Osteoblast (primary cell): ENCODE data around the gene ZDHHC20. TPM values are rescaled to one million over a fixed set of nuclear protein-coding genes. Genes with fewer than 3 reads are reported as not detected.
"Not testable (repeated sequence)": the region's sequence is repeated elsewhere in the genome, so short reads cannot be mapped to it uniquely, and the experiment has no call there.

Source experiments
- DNase-seq: peaks from one replicate; pipeline ENCODE4 v3.0.0; 2011; ENCODE audit warnings: low spot score, mixed read lengths; ENCODE audit not compliant: insufficient read length; ENCODE audit errors: missing footprints
- H2AFZ ChIP-seq: 2 replicates; pipeline ENCODE4 v1.6.0; 2011; ENCODE audit warnings: mild to moderate bottlenecking, low read length
- H3K27ac ChIP-seq: 2 replicates; pipeline ENCODE4 v1.5.1; 2011; ENCODE audit warnings: mild to moderate bottlenecking, low read depth, low read length, moderate library complexity
- H3K27me3 ChIP-seq: 2 replicates; pipeline ENCODE4 v1.6.0; 2012; ENCODE audit warnings: mild to moderate bottlenecking, control low read depth, inconsistent platforms, low read length, moderate library complexity; ENCODE audit not compliant: insufficient read depth
- H3K36me3 ChIP-seq: 2 replicates; pipeline ENCODE4 v1.5.1; 2011; ENCODE audit warnings: mild to moderate bottlenecking, low read length, control low read depth, moderate library complexity; ENCODE audit not compliant: insufficient read depth
- H3K4me1 ChIP-seq: 2 replicates; pipeline ENCODE4 v1.5.1; 2011; ENCODE audit warnings: mild to moderate bottlenecking, low read length, control low read depth, moderate library complexity; ENCODE audit not compliant: insufficient read depth
- H3K4me2 ChIP-seq: 2 replicates; pipeline ENCODE4 v1.6.0; 2011; ENCODE audit warnings: mild to moderate bottlenecking, low read length; ENCODE audit not compliant: insufficient read depth
- H3K4me3 ChIP-seq: fragments of 200-600 bp; sonication (generic); 3 replicates; pipeline ENCODE4 v1.5.1; 2012; ENCODE audit warnings: mild to moderate bottlenecking, low read length, inconsistent platforms; ENCODE audit not compliant: insufficient read depth
- H3K79me2 ChIP-seq: 2 replicates; pipeline ENCODE4 v1.6.0; 2012; ENCODE audit warnings: mild to moderate bottlenecking, low read length, control low read depth, inconsistent platforms; ENCODE audit not compliant: insufficient read depth
- H3K9me3 ChIP-seq: 2 replicates; pipeline ENCODE4 v1.5.1; 2011; ENCODE audit warnings: low read depth, low read length, control low read depth
- H4K20me1 ChIP-seq: 2 replicates; pipeline ENCODE4 v1.6.0; 2012; ENCODE audit warnings: mild to moderate bottlenecking, low read length, control low read depth; ENCODE audit not compliant: insufficient read depth
- total RNA-seq: library from RNA; depleted of rRNA; stranded (reverse); fragments of >200 nt; gene quantifications from 2 replicates; pipeline ENCODE4 v1.2.3, GENCODE V29; 2012
- TF ChIP-seq, protein P1 (sequence below): IDR thresholded peaks from 2 replicates; pipeline ENCODE4 v1.5.1; 2011; ENCODE audit warnings: mild to moderate bottlenecking, low read depth, low read length, moderate library complexity; ENCODE audit errors: extremely low read depth

ZDHHC20 gene
- total RNA-seq, 1 donor: 110 TPM

DNA sequence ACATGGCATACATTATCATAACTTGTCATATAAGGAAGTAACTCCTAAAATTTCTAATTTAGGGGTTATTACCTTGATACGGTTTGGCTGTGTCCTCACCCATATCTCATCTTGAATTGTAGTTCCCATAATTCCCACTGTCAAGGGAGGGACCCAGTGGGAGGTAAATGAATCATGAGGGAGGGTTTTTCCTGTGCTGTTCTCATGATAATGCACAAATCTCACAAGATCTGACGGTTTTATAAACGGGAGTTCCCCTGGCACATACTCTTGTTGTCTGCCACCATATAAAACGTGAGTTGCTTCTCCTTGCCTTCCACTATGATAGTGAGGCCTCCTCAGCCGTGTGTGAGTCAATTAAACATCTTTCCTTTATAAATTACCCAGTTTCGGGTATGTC lies 76.0 kb downstream of the ZDHHC20 start:
- no peak for DNase-seq
- no peaks in the 10 kb centered on the region for H3K4me1 ChIP-seq
- H3K9me3 ChIP-seq: no peaks in the 10 kb centered on the region
- peaks cover 35% of the 10 kb centered on the region for H3K36me3 ChIP-seq
- no peak overlapping the region for H3K27ac ChIP-seq
- no peaks in the 10 kb centered on the region for H3K27me3 ChIP-seq
- no peak overlapping the region for H2AFZ ChIP-seq
- TF ChIP-seq, protein P1, sequence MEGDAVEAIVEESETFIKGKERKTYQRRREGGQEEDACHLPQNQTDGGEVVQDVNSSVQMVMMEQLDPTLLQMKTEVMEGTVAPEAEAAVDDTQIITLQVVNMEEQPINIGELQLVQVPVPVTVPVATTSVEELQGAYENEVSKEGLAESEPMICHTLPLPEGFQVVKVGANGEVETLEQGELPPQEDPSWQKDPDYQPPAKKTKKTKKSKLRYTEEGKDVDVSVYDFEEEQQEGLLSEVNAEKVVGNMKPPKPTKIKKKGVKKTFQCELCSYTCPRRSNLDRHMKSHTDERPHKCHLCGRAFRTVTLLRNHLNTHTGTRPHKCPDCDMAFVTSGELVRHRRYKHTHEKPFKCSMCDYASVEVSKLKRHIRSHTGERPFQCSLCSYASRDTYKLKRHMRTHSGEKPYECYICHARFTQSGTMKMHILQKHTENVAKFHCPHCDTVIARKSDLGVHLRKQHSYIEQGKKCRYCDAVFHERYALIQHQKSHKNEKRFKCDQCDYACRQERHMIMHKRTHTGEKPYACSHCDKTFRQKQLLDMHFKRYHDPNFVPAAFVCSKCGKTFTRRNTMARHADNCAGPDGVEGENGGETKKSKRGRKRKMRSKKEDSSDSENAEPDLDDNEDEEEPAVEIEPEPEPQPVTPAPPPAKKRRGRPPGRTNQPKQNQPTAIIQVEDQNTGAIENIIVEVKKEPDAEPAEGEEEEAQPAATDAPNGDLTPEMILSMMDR: no peak
- H4K20me1 ChIP-seq: no peaks in the 10 kb centered on the region
- no peak overlapping the region for H3K4me2 ChIP-seq
- no peak overlapping the region for H3K4me3 ChIP-seq
- no peaks in the 10 kb centered on the region for H3K79me2 ChIP-seq

- not testable (repeated sequence) for H3K4me1 ChIP-seq, DNase-seq
Measured at GRCh38 chr13:21376998-21377985, 81.8 kb downstream of the ZDHHC20 start.

GRCh38 chr13:21372530-21372929 lies 86.6 kb downstream of the ZDHHC20 start:
- Histone ChIP-seq H2AFZ (no peak overlapping the region), H3K27me3 (no peaks in the 10 kb centered on the region), H3K36me3 (no peaks in the 10 kb centered on the region), H3K79me2 (no peaks in the 10 kb centered on the region), H3K4me2 (no peak overlapping the region), H3K27ac (no peak overlapping the region), H4K20me1 (no peaks in the 10 kb centered on the region), H3K4me1 (no peaks in the 10 kb centered on the region), H3K4me3 (no peak overlapping the region), H3K9me3 (no peaks in the 10 kb centered on the region)
- no peak for DNase-seq
- TF ChIP-seq, protein P1: no peak

More at GRCh38 chr13:21376998-21377985, 81.8 kb downstream of the ZDHHC20 start:
- not testable (repeated sequence) for H3K4me2 ChIP-seq, H4K20me1 ChIP-seq, H3K4me3 ChIP-seq, H3K27ac ChIP-seq, H3K27me3 ChIP-seq, H2AFZ ChIP-seq, H3K9me3 ChIP-seq, H3K79me2 ChIP-seq
- peaks cover 12% of the 10 kb centered on the region for H3K36me3 ChIP-seq

DNA sequence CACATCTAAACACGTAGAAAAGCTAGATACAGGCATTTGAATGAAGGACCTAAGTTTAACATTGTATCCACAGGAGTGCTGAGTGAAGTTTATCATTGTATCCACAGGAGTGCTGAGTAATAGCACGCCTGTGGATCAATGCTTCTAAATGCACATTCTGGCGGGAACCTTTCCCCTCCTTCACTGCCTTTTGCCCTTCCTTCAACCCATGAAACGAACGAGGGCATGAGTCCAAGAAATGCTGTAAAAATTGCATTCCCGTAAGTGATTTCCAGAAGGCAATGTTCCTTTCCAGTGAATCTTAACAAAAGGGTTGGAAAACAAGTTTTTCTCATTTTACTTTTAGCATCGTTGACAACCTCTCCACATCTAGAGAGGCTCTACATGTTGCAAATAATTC lies 88.1 kb downstream of the ZDHHC20 start:
- Histone ChIP-seq H3K27ac (no peak overlapping the region), H3K36me3 (no peaks in the 10 kb centered on the region), H3K4me2 (no peak overlapping the region), H3K9me3 (no peaks in the 10 kb centered on the region), H3K27me3 (no peaks in the 10 kb centered on the region), H3K79me2 (no peaks in the 10 kb centered on the region), H3K4me3 (no peak overlapping the region), H2AFZ (no peak overlapping the region), H3K4me1 (no peaks in the 10 kb centered on the region), H4K20me1 (no peaks in the 10 kb centered on the region)
- no peak for DNase-seq
- TF ChIP-seq, protein P1: no peak
